H1 (cell line): ENCODE results near the gene WNK3.

ENCODE experiments used
- EZH2 ChIP-seq: fragments of 200-600 bp; sonication (generic); IDR thresholded peaks from 2 replicates; pipeline ENCODE4 v1.7.1; 2012; ENCODE audit warnings: low read depth, mild to moderate bottlenecking, moderate library complexity, low read length, inconsistent platforms; ENCODE audit not compliant: severe bottlenecking
- FOSL1 ChIP-seq: IDR thresholded peaks from 2 replicates; pipeline ENCODE4 v1.6.1; 2011; ENCODE audit warnings: mild to moderate bottlenecking, low read depth, low read length, moderate library complexity; ENCODE audit not compliant: insufficient read depth
- MAFK ChIP-seq: IDR thresholded peaks from 2 replicates; pipeline ENCODE4 v1.6.1; 2012; ENCODE audit warnings: low read depth, mild to moderate bottlenecking, improper control_type of control experiment, low read length
- RAD21 ChIP-seq, 2 experiments: IDR thresholded peaks in 1 of 2; conservative IDR thresholded peaks in 1 of 2; 2 replicates each; pipeline ENCODE4 v1.6.1; 2011; ENCODE audit warnings: low read depth in 2 of 2, low read length in 2 of 2, improper control_type of control experiment in 1 of 2, inconsistent platforms in 1 of 2, mild to moderate bottlenecking in 1 of 2, moderate library complexity in 1 of 2
- TEAD4 ChIP-seq: IDR thresholded peaks from 2 replicates; pipeline ENCODE4 v1.6.1; 2012; ENCODE audit warnings: low read depth, low read length, inconsistent platforms, mixed read lengths
- TF ChIP-seq, protein P1 (sequence below): IDR thresholded peaks from 2 replicates; pipeline ENCODE4 v1.6.1; 2011; ENCODE audit warnings: low read length, improper control_type of control experiment
- TF ChIP-seq, protein P2 (sequence below), 3 experiments: IDR thresholded peaks; 1 replicate in 2 of 3; 2 replicates in 1 of 3; pipeline versions ENCODE4 v1.5.1 to v1.6.1; 2011; ENCODE audit warnings: low read length in 3 of 3, mild to moderate bottlenecking in 3 of 3, inconsistent platforms in 2 of 3, low read depth in 1 of 3, moderate library complexity in 1 of 3; ENCODE audit not compliant: insufficient read depth in 1 of 3; ENCODE audit errors: control extremely low read depth in 1 of 3

DNA sequence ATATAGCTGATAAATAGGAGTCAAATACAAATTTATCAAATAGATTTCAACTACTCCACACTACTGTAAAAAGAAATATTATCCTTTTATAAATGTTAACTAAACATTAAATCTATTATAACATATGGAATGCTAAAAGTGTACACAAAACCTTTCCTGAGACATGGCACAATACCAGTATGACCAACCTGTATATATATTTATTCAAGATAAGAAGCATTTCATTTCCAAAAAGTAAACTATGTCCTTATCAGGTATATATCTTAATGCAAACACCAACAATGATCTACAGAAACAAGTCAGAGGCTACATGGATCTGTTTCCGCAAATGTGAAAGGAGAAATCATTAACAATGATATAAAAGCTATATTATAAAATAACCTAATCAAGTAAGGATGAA, 37.8 kb downstream of the WNK3 start:
- no peak for TF ChIP-seq EZH2
- TF ChIP-seq, protein P1, sequence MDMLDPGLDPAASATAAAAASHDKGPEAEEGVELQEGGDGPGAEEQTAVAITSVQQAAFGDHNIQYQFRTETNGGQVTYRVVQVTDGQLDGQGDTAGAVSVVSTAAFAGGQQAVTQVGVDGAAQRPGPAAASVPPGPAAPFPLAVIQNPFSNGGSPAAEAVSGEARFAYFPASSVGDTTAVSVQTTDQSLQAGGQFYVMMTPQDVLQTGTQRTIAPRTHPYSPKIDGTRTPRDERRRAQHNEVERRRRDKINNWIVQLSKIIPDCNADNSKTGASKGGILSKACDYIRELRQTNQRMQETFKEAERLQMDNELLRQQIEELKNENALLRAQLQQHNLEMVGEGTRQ, result no peak
- no peak for TF ChIP-seq TEAD4
- TF ChIP-seq FOSL1, result no peak
- TF ChIP-seq, protein P2, sequence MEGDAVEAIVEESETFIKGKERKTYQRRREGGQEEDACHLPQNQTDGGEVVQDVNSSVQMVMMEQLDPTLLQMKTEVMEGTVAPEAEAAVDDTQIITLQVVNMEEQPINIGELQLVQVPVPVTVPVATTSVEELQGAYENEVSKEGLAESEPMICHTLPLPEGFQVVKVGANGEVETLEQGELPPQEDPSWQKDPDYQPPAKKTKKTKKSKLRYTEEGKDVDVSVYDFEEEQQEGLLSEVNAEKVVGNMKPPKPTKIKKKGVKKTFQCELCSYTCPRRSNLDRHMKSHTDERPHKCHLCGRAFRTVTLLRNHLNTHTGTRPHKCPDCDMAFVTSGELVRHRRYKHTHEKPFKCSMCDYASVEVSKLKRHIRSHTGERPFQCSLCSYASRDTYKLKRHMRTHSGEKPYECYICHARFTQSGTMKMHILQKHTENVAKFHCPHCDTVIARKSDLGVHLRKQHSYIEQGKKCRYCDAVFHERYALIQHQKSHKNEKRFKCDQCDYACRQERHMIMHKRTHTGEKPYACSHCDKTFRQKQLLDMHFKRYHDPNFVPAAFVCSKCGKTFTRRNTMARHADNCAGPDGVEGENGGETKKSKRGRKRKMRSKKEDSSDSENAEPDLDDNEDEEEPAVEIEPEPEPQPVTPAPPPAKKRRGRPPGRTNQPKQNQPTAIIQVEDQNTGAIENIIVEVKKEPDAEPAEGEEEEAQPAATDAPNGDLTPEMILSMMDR (IDR thresholded peaks at IDR 0.05; ENCODE audit: control extremely low read depth in 1 of 3, insufficient read depth in 1 of 3, low read depth in 1 of 3, low read length in 3 of 3), result no peak
- no peak for TF ChIP-seq MAFK
- TF ChIP-seq RAD21 (IDR thresholded peaks at IDR 0.05 in 1 of 2, conservative IDR thresholded peaks at IDR 0.05 in 1 of 2; ENCODE audit: low read depth in 2 of 2, low read length in 2 of 2), result no peak
